Fibroblast of skin of back (primary cell): ENCODE data around the gene TXNRD2.
A peak's percentile ranks its signal among the peaks of the same experiment; 100 is the strongest.

Source experiments
- DNase-seq: peaks from one replicate; pipeline ENCODE4 v3.0.0-alpha.2; 2013

TXNRD2 gene

DNA sequence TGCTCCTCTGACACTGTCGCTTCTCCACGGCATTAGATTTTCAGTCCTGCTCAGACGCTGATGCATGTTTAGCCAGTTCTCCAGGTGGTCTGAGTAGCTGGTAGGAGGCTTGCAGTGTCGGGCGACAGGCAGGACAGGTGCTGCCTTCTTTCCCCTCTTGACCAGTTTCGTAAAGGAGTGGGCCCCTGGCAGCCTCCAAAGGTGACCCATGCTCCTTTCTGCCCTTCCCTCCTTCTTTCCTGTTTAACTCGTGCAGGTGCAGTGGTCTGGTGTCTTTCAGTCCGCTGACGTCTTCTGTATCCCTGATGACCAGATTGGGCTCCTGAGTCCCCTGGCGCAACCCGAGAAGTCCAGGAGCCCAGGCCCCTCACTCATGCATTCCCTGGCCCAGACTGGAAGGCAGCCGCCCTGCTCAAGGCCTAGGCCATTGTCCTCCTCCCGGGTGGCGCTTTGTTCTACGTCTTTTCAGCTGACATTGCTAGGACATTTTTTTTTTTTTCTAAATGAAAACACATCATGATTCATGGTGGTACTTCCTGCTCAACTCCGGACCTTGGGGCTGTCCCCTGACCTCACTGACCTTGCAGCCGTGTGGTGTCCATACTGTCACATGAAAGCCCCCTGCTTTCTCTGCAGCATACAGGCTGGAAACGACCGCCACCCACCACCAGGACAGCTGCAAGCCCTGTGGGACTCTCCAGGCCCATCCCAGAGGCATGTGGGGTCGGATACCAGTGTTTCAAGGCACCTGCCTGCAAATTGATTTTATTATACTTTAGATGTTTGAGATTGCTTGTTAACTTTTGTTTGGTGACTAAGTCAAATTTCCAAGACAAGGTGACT, 25.5 kb upstream of the TXNRD2 start:
- no peak for DNase-seq

- no peak for DNase-seq
Measured at GRCh38 chr22:19965771-19966709, 24.4 kb upstream of the TXNRD2 start.

GRCh38 chr22:19964701-19965386, 23.2 kb upstream of the TXNRD2 start:
- DNase-seq, result no peak

GRCh38 chr22:19963863-19964642, 22.4 kb upstream of the TXNRD2 start:
- DNase-seq, result no peak

GRCh38 chr22:19962909-19963806, 21.5 kb upstream of the TXNRD2 start:
- peak; percentile 41 for DNase-seq

GRCh38 chr22:19962246-19962908, 20.8 kb upstream of the TXNRD2 start:
- peak; percentile 73 for DNase-seq

DNA sequence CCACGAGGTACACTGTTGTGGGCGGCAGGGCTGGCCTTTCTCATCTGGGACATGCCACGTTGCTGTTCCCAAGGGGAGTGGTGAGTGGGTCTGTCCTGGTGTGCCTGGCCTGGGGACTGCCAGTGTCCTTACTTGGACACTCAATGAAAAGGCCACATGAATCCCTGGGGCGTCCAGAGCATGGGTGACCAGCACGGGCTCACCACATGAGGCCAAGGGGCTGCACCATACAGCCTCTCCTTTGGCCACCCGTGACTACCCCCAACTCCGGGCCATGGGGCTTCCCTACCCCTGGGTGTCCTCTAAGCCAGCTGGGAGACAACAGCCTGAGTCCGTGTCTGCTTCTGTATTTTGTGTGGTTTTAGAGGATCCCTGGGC, 20.2 kb upstream of the TXNRD2 start:
- DNase-seq, result no peak

DNA sequence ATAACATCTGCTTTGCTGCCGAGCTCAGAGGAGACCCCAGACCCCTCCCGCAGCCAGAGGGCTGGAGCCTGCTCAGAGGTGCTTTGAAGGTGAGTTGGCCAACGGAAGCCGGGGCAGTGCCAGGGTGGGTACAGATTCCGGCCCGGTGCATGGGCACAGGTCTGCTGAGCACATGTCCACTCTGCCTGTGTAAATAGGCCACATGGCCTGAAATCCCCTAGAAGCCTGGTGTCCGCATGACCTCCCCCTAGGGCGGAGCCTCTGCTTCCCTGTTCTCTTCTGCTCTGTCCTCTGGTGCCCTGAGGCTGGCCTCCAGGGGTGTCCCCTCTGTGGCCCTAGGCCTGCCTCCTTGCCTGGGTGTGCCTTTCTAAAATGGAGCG, 19.6 kb upstream of the TXNRD2 start:
- no peak for DNase-seq

DNA sequence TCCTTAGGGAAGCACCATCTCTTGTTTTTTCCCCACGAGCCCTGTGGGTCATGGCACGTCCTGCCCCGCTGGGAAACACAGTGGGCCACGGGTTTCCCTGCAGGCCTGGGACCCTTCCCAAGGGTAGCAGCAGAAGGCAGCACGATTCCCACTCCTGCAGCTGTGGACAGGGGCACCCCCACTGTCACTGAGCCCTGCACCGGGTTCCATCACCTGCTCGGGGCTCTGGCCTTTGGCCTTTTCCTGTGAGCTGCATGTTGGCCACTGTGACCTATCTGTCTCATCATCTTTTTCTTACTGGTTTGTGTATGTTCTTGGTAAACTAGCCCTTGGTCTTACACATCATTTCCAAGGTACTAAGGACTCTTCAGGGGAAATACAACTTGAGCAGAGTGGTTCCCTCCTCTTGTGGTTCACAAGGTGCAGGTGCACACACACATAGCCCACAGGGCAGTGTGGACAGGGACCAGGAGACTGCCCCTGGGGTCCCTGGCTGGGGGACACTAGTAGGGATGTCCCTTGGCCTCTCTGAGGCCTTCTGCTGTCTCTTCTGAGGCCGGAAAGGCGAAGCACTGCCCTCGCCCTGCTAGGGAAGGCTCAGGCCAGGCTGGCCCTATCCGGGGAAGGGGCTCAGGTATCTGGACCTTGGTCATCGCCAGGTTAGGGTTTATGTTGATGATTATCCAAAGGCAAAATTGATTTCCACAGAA, 19.0 kb upstream of the TXNRD2 start:
- no peak for DNase-seq

DNA sequence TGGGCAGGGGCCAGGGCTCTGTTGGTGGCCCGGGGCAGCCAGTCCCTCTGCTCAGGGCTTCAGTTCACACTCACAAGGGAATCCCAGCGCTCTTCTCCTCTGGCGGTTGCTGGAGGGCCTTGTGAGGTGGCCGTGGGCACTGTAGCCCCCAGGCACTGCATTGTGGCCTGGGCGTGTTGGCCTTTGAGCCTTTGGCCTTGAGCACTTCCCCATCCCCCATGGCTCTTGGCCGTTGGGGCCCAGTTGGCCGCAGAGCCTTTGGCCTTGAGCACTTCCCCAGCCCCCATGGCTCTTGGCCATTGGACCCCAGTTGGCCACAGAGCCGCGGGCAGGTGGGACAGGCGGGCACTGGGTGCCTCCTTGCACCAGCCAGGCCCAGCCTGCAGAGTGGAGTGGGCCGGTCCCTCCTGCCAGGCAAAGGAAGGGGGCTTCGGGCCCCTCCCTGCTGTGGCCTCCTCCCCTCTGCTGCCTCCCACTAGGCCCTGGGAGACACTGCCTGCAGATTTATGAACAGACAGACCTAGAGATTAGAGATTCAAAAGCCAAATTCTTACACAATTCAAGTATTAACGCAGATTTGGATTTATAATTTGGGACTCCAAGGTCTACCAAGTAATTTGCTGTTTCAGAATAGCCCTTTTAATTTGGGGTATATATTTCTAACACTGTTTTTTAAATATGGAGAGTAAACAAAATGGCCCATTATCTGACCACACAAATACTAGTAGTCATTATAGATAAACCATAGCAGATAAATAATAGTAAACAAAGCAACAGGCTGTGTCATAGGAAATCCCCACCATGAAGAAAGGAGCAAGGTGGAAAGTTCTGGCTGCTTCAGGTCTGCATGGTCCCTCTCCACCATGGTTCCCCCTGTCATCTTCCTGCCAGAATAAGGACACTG, 18.2 kb upstream of the TXNRD2 start:
- no peak for DNase-seq

DNA sequence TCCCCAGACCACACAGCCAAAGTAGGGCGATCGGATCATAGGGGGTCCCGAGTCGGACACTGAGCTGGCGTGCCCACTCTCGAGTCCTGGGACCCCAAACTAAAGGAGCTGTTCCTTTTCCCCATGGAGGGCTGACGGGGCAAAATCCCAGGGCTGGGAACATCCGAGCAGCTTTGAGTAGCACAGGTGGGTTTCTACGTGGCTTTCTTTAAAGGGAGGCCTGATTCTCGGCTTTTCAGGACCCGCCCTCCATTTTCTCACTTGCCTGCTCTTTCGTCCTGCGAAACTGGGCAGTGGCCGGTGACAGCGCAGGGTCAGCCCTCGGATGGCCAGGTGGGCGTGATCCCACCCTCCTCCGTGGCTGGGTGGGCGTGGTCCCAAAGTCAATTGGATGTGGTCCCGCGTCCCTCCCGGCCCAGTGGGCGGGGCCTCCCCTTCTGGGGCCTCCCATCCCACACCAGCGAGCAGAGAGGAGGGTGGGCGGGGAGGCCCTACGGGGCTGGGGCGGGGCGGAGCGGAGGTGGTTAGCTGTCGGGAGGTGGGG, 17.5 kb upstream of the TXNRD2 start:
- peak; percentile 48 for DNase-seq

DNA sequence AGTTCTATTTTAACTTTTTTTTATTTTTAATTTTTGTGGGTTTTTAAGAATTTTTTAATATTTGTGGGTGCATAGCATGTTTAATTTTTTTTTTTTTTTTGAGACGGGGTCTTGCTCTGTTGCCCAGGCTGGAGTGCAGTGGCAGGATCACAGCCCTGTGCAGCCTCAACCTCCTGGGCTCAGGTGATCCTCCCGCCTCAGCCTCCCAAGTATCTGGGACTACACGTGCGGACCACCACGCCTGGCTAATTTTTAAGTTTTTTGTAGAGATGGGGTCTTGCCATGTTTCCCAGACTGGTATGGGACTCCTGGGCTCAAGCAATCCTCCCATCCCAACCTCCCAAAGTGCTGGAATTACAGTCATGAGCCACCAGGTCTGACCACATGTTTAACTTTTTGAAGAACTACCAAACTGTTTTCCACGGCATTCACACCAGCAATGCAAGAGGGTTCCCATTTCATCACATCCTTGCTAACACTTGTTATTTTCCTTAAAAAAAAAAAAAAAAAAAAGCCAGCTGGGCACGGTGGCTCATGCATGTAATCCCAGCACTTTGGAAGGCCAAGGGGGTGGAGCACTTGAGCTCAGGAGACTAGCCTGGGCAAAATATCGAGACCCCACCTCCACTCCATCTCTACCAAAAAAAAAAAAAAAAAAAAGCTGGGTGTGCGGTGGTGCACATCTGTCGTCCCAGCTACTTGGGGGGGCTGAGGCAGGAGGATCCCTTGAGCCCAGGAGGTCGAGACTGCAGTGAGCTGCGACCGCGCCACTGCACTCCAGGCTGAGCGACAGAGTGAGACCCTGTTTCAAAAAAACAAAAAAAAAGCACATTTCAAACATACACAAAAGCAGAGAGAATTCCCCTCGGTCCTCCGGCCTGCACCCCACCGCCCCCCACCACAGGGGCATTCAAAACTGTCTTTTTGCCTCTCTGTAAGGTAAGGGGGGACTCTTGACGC, 16.7 kb upstream of the TXNRD2 start:
- DNase-seq, result peak; percentile 28

DNA sequence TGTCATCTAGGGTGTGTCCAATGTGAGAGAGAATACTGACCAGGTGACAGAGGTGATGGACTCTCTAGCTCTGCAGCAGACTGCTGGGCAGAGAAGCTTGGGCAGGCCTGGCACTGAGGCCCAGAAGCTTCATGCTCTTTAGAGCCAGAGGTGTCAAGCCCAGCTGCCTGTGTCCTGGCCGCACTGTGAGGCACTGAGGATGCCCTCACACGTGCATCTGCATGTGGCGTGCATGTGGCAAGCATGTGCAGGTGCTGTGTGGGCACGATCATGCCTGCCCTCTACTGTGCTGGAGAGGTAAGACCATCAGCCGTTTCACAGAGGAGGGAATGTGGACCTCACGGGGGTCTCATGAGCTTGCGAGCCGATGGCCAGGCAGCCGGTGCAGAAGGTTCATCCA, 15.8 kb upstream of the TXNRD2 start:
- DNase-seq, result no peak

DNA sequence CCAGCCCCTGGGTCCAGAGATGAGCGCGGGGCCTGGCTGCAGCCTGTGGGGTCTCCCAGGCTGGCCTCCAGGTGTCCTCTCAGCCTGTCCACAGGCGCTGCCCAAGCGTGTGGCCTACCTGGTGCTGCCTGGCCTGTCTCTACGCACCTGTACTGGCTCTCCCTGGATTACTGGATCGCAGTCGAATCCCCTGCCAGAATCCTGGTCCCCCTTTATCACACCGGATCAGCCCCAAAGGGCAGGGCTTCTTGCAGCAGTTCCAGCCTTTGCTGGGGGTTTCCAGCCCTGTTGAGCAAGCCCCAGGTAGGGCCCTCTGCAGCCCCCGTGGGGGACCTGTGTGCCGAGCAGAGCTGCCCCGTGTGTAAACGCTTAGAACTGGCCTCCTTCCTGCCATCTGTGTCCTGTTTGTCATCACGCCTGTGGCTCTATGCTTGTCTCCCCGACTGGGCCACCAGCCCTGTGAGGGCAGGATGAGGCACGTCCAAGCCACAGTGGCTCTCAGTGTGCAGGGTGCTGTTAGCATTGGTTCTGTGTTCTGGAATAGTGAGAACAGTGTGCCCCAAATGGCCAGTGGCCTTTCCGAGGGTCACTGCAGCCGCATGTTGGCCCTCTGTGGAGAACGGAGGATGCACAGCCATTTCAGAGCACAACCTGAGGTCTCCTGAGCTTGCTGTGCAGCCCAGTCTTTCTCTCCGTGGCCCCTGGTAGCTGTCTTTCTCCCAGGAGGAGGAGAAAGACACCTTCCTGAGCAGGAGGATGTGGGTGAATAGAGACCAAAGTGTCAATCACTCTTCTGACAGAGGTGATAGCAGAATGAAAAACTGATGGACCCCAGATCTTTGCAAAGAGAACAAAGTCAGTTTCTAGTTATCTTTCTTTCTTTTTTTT, 13.9 kb upstream of the TXNRD2 start:
- no peak for DNase-seq

- DNase-seq, result no peak
Measured at GRCh38 chr22:19951346-19951745, 9.7 kb upstream of the TXNRD2 start.
